ENCODE data around the gene ELAVL2.

- TF ChIP-seq POLR2A (IDR thresholded peaks at IDR 0.05; ENCODE audit: low read length) (no peak), EP300 (IDR thresholded peaks at IDR 0.05) (no peak), RAD21 (conservative IDR thresholded peaks at IDR 0.05 in 1 of 2, IDR thresholded peaks at IDR 0.05 in 1 of 2) (no peak), ELK1 (IDR thresholded peaks at IDR 0.05; ENCODE audit: low read depth, low read length) (no peak), CHD4 (IDR thresholded peaks at IDR 0.05; ENCODE audit: borderline replicate concordance) (no peak)
- TF ChIP-seq, protein P1, sequence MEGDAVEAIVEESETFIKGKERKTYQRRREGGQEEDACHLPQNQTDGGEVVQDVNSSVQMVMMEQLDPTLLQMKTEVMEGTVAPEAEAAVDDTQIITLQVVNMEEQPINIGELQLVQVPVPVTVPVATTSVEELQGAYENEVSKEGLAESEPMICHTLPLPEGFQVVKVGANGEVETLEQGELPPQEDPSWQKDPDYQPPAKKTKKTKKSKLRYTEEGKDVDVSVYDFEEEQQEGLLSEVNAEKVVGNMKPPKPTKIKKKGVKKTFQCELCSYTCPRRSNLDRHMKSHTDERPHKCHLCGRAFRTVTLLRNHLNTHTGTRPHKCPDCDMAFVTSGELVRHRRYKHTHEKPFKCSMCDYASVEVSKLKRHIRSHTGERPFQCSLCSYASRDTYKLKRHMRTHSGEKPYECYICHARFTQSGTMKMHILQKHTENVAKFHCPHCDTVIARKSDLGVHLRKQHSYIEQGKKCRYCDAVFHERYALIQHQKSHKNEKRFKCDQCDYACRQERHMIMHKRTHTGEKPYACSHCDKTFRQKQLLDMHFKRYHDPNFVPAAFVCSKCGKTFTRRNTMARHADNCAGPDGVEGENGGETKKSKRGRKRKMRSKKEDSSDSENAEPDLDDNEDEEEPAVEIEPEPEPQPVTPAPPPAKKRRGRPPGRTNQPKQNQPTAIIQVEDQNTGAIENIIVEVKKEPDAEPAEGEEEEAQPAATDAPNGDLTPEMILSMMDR (IDR thresholded peaks at IDR 0.05): no peak
- TF ChIP-seq, protein P2, sequence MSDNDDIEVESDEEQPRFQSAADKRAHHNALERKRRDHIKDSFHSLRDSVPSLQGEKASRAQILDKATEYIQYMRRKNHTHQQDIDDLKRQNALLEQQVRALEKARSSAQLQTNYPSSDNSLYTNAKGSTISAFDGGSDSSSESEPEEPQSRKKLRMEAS (IDR thresholded peaks at IDR 0.05): no peak
These were observed 143.7 kb downstream of the ELAVL2 start for GRCh38 chr9:23682352-23682751.
